ENCODE data around the gene CMIP. TPM values are rescaled to one million over a fixed set of nuclear protein-coding genes. Genes with fewer than 3 reads are reported as not detected.

Gene CMIP
- polyA plus RNA-seq, 3 donors: 0.85 to 61.9 (median 0.93) TPM

GRCh38 chr16:81519301-81520150, 74.9 kb downstream of the CMIP start:
- peak overlapping the region; percentile 61 for H3K4me2 ChIP-seq (replicated peaks; ENCODE audit: extremely low read depth, low read length, poor library complexity, severe bottlenecking)
- H3K4me1 ChIP-seq (ENCODE audit: control insufficient read depth in 1 of 2, insufficient read depth in 2 of 2, low read length in 2 of 2): peaks cover 22 to 30% of the 10 kb centered on the region in 2 donors
- no peak overlapping the region for H2AFZ ChIP-seq (ENCODE audit: insufficient read depth, low read depth, low read length, poor library complexity, severe bottlenecking)
- peak overlapping the region in 1 of 3 experiments; percentile 49 for H3K4me3 ChIP-seq (replicated peaks in 1 of 3; ENCODE audit: low read depth in 2 of 3, low read length in 3 of 3)
- H3K27ac ChIP-seq (ENCODE audit: low read depth in 1 of 2, low read length in 2 of 2): peak overlapping the region; percentile 43 to 82
- Mint-ChIP-seq H3K9me3 (no peaks in the 10 kb centered on the region), H3K27ac (peak overlapping the region; percentile 92 to 98 (median 94)), H3K4me3 (peak overlapping the region in 1 of 2 donors; percentile 77), H3K36me3 (peaks cover 33 to 59% of the 10 kb centered on the region in 2 donors), H3K4me1 (peaks cover 50% of the 10 kb centered on the region), H3K27me3 (ENCODE audit: low read depth in 3 of 3) (peaks cover 0 to 4% (median 3%) of the 10 kb centered on the region in 3 donors)
- intact Hi-C loops (cut with micrococcal nuclease): no loop called here
- H3K9ac ChIP-seq (ENCODE audit: insufficient read depth, low read length, poor library complexity, severe bottlenecking): peak overlapping the region; percentile 25
- peak; percentile 81 to 86 (median 81) for DNase-seq
- H3K27me3 ChIP-seq (ENCODE audit: control insufficient read depth in 2 of 2, insufficient read depth in 2 of 2, low read length in 2 of 2): no peaks in the 10 kb centered on the region
- TF ChIP-seq, protein P1, sequence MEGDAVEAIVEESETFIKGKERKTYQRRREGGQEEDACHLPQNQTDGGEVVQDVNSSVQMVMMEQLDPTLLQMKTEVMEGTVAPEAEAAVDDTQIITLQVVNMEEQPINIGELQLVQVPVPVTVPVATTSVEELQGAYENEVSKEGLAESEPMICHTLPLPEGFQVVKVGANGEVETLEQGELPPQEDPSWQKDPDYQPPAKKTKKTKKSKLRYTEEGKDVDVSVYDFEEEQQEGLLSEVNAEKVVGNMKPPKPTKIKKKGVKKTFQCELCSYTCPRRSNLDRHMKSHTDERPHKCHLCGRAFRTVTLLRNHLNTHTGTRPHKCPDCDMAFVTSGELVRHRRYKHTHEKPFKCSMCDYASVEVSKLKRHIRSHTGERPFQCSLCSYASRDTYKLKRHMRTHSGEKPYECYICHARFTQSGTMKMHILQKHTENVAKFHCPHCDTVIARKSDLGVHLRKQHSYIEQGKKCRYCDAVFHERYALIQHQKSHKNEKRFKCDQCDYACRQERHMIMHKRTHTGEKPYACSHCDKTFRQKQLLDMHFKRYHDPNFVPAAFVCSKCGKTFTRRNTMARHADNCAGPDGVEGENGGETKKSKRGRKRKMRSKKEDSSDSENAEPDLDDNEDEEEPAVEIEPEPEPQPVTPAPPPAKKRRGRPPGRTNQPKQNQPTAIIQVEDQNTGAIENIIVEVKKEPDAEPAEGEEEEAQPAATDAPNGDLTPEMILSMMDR (IDR thresholded peaks at IDR 0.05): peak; percentile 30
- WGBS (ENCODE audit: insufficient coverage): 17% methylated on average over 6 of the region's 9 CpGs
- H3K36me3 ChIP-seq (replicated peaks in 1 of 2; ENCODE audit: control insufficient read depth in 1 of 2, insufficient read depth in 2 of 2, low read length in 2 of 2): peaks cover 30 to 62% of the 10 kb centered on the region in 2 donors
- H4K20me1 ChIP-seq (ENCODE audit: insufficient read depth, low read length): peaks cover 99% of the 10 kb centered on the region
- H3K9me3 ChIP-seq (replicated peaks in 1 of 2; ENCODE audit: control insufficient read depth in 1 of 2, insufficient read depth in 1 of 2, low read length in 2 of 2): no peaks in the 10 kb centered on the region
- H3K79me2 ChIP-seq (ENCODE audit: insufficient read depth, low read length): peaks cover 98% of the 10 kb centered on the region

- Histone ChIP-seq H3K4me2 (replicated peaks; ENCODE audit: extremely low read depth, low read length, poor library complexity, severe bottlenecking) (peak overlapping the region; percentile 61), H3K36me3 (replicated peaks in 1 of 2; ENCODE audit: control insufficient read depth in 1 of 2, insufficient read depth in 2 of 2, low read length in 2 of 2) (peaks cover 28 to 59% of the 10 kb centered on the region in 2 donors), H3K9me3 (replicated peaks in 1 of 2; ENCODE audit: control insufficient read depth in 1 of 2, insufficient read depth in 1 of 2, low read length in 2 of 2) (no peaks in the 10 kb centered on the region), H3K79me2 (ENCODE audit: insufficient read depth, low read length) (peaks cover 97% of the 10 kb centered on the region), H3K27ac (ENCODE audit: low read depth in 1 of 2, low read length in 2 of 2) (peak overlapping the region; percentile 43 to 82), H2AFZ (ENCODE audit: insufficient read depth, low read depth, low read length, poor library complexity, severe bottlenecking) (no peak overlapping the region), H3K4me1 (ENCODE audit: control insufficient read depth in 1 of 2, insufficient read depth in 2 of 2, low read length in 2 of 2) (peaks cover 21 to 29% of the 10 kb centered on the region in 2 donors), H3K9ac (ENCODE audit: insufficient read depth, low read length, poor library complexity, severe bottlenecking) (peak overlapping the region; percentile 25), H3K4me3 (replicated peaks in 1 of 3; ENCODE audit: low read depth in 2 of 3, low read length in 3 of 3) (peak overlapping the region in 1 of 3 experiments; percentile 49), H4K20me1 (ENCODE audit: insufficient read depth, low read length) (peaks cover 98% of the 10 kb centered on the region), H3K27me3 (ENCODE audit: control insufficient read depth in 2 of 2, insufficient read depth in 2 of 2, low read length in 2 of 2) (no peaks in the 10 kb centered on the region)
- TF ChIP-seq, protein P1 (IDR thresholded peaks at IDR 0.05): peak; percentile 15
- H3K4me3 Mint-ChIP-seq: peak overlapping the region in 1 of 2 donors; percentile 77
- peaks cover 33 to 58% of the 10 kb centered on the region in 2 donors for H3K36me3 Mint-ChIP-seq
- peaks cover 47% of the 10 kb centered on the region for H3K4me1 Mint-ChIP-seq
- peaks cover 0 to 4% (median 3%) of the 10 kb centered on the region in 3 donors for H3K27me3 Mint-ChIP-seq (ENCODE audit: low read depth in 3 of 3)
- DNase-seq: peak in 1 of 3 donors; percentile 47
- peak overlapping the region; percentile 92 to 98 (median 94) for H3K27ac Mint-ChIP-seq
- intact Hi-C loops (cut with micrococcal nuclease): no loop called here
- 79% methylated on average over 2 of the region's 4 CpGs for WGBS (ENCODE audit: insufficient coverage)
- H3K9me3 Mint-ChIP-seq: no peaks in the 10 kb centered on the region
These were observed 75.5 kb downstream of the CMIP start for GRCh38 chr16:81520151-81520470.

Measured in CD14-positive monocyte (primary cell).